Spleen (tissue), 7 donors: Measurements from ENCODE around the gene STAT1.

ENCODE experiments used
- CTCF ChIP-seq, 11 experiments: fragments of 200-600 bp in 7 of 11; fragments of 450-650 bp in 4 of 11; sonication (generic) in 4 of 11; IDR thresholded peaks in 8 of 11; conservative IDR thresholded peaks in 3 of 11; 1 replicate in 7 of 11; 2 replicates in 4 of 11; pipeline versions ENCODE4 v1.4.0 to v1.8.0; 2016 to 2021; ENCODE audit warnings: antibody characterized with exemption in 11 of 11, inconsistent platforms in 4 of 11, mild to moderate bottlenecking in 1 of 11
- POLR2A ChIP-seq, 3 donors: fragments of 450-650 bp; IDR thresholded peaks; one replicate each; pipeline ENCODE4 v1.5.1; 2017; ENCODE audit warnings: antibody characterized with exemption in 3 of 3, mild to moderate bottlenecking in 1 of 3
- donor health status: DM: no; HTN: no; CAD: no; lungs with moderate emphysema.
- donor health status: DM: no; HTN: no; CAD: no.
- donor health status: DM: no; HTN: no; CAD: no.

- TF ChIP-seq CTCF (IDR thresholded peaks at IDR 0.05 in 8 of 11, conservative IDR thresholded peaks at IDR 0.05 in 3 of 11) (no peak), POLR2A (IDR thresholded peaks at IDR 0.05) (no peak)
Measured at GRCh38 chr2:190981333-190981732, 32.6 kb downstream of the STAT1 start.
